Esophagus squamous epithelium (tissue), 5 donors: ENCODE data around the gene ANGEL2. TPM values are rescaled to one million over a fixed set of nuclear protein-coding genes. Genes with fewer than 3 reads are reported as not detected.

Experiments used
- DNase-seq: peaks from one replicate; lab custom pipeline; 2025; lab: John Stamatoyannopoulos, UW
- H3K27ac ChIP-seq, 4 donors: fragments of 200-600 bp; sonication (generic); one replicate each; pipeline ENCODE4 v1.5.1; 2016 to 2019; ENCODE audit warnings: mild to moderate bottlenecking in 1 of 4
- H3K27me3 ChIP-seq, 4 donors: fragments of 200-600 bp; sonication (generic); 1 replicate in 3 of 4; 2 replicates in 1 of 4; pipeline versions ENCODE4 v1.5.1 to v1.6.0; 2017 to 2021; ENCODE audit warnings: antibody characterized with exemption in 1 of 4
- H3K36me3 ChIP-seq, 3 donors: fragments of 200-600 bp; sonication (generic); one replicate each; pipeline ENCODE4 v1.5.1; 2016 to 2019
- H3K4me1 ChIP-seq, 3 donors: fragments of 200-600 bp; sonication (generic); one replicate each; pipeline ENCODE4 v1.5.1; 2017 to 2019
- H3K4me3 ChIP-seq, 4 donors: fragments of 200-600 bp; sonication (generic); 1 replicate in 3 of 4; 2 replicates in 1 of 4; pipeline ENCODE4 v1.5.1; 2016 to 2019; ENCODE audit warnings: mild to moderate bottlenecking in 2 of 4, moderate library complexity in 1 of 4
- H3K9me3 ChIP-seq, 3 donors: fragments of 200-600 bp; sonication (generic); one replicate each; pipeline ENCODE4 v1.5.1; 2016 to 2019
- POLR2A ChIP-seq, 4 donors: fragments of 450-650 bp; IDR thresholded peaks; one replicate each; pipeline ENCODE4 v1.6.1; 2017; ENCODE audit warnings: antibody characterized with exemption in 4 of 4, mild to moderate bottlenecking in 4 of 4, moderate library complexity in 3 of 4
- WGBS, 2 donors: methylation state at CpG; one replicate each; pipeline ENCODE4 v1.1.5; 2018; 5-methylcytosine and 5-hydroxymethylcytosine counted together
- intact Hi-C: fragments of 100-400 bp; cut with DNase I; formaldehyde crosslinking; loops from one replicate; pipeline ENCODE4 v1.15.0; 2022
- total RNA-seq, 4 donors: library from RNA; depleted of rRNA; stranded (reverse); fragments of >200 nt; gene quantifications; one replicate each; pipeline ENCODE4 v1.1.0, GENCODE V29; 2016
- TF ChIP-seq, protein P1 (sequence below), 6 experiments: fragments of 450-650 bp in 4 of 6; fragments of 200-600 bp in 2 of 6; sonication (generic) in 2 of 6; IDR thresholded peaks; one replicate each; pipeline ENCODE4 v1.5.1; 2016 to 2019; ENCODE audit warnings: antibody characterized with exemption in 6 of 6, mild to moderate bottlenecking in 4 of 6, moderate library complexity in 4 of 6
- donor health status: DM: yes; HTN: yes; CAD: no.

The ANGEL2 gene, protein sequence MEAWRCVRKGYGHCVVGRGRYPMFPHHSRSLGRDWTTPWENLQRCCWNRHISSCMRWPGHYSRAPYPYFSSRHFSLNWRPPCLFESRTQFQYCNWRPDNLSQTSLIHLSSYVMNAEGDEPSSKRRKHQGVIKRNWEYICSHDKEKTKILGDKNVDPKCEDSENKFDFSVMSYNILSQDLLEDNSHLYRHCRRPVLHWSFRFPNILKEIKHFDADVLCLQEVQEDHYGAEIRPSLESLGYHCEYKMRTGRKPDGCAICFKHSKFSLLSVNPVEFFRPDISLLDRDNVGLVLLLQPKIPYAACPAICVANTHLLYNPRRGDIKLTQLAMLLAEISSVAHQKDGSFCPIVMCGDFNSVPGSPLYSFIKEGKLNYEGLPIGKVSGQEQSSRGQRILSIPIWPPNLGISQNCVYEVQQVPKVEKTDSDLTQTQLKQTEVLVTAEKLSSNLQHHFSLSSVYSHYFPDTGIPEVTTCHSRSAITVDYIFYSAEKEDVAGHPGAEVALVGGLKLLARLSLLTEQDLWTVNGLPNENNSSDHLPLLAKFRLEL
- total RNA-seq, result 10 to 100 TPM; 15.8 to 48.3 (median 31.3) TPM

DNA sequence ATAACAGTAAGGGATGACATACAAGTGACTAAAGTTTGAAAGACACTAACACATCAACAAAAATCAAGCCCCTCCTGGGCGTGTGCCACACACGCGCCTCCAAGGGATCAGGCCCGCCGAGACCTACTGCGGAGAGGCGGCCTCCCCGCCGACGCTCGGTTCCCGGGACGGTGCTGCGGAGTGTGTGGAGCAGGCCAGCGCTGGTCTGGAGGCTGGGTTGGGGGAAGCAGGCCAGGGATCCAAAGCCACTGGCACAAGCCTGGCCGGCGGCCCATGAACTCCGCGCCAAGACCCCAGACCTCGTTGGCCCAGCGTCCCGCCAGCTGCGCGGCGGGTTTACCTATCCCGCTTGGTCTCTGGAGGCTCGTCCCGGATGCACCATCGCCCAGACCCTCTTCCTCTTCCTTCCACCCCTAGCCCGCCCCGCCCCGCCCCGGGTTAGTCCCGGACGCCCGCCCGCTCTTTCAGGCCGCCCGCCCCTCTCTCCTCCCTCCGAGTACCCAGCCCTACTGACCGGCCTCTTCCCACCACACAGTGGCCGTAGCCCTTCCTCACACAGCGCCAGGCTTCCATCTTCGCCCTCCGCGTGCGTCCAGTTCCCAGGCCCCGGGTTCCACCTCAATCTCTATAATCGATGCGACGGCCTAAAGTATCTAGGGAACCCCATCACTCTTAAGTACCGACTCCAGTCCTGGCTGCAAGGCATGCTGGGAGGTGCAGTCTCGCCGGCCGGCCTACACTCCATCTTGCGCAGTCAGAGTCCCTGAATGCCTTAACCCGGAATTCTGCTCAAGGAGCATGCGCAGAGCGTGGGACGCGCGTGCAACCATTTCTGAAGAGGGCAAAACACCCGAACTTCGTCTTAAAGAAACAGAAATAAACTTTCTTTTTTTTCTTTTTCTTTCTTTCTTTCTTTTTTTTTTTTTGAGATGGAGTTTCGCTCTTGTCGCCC, at the start of gene ANGEL2:
TSS of gene ANGEL2 (minus strand) at position 769 of the 952 bp plus-strand sequence. CDS start at position 573, 196 bp downstream.
- DNase-seq, result peak; percentile 85
- 0 to 1% methylated on average over 33 to 40 of the region's 66 CpGs for WGBS, 2 donors
- Histone ChIP-seq H3K27me3 (no peaks in the 10 kb centered on the region), H3K4me3 (peak within 1 kb of the TSS; percentile 74 to 83 (median 78)), H3K36me3 (peaks cover 0 to 29% (median 0%) of the 10 kb centered on the region in 3 donors), H3K4me1 (peaks cover 0 to 33% (median 10%) of the 10 kb centered on the region in 3 donors), H3K9me3 (no peaks in the 10 kb centered on the region), H3K27ac (peak within 1 kb of the TSS; percentile 86 to 92 (median 91))
- peak in 3 of 4 donors; percentile 39 to 68 (median 61) for TF ChIP-seq POLR2A (IDR thresholded peaks at IDR 0.05)
- TF ChIP-seq, protein P1, sequence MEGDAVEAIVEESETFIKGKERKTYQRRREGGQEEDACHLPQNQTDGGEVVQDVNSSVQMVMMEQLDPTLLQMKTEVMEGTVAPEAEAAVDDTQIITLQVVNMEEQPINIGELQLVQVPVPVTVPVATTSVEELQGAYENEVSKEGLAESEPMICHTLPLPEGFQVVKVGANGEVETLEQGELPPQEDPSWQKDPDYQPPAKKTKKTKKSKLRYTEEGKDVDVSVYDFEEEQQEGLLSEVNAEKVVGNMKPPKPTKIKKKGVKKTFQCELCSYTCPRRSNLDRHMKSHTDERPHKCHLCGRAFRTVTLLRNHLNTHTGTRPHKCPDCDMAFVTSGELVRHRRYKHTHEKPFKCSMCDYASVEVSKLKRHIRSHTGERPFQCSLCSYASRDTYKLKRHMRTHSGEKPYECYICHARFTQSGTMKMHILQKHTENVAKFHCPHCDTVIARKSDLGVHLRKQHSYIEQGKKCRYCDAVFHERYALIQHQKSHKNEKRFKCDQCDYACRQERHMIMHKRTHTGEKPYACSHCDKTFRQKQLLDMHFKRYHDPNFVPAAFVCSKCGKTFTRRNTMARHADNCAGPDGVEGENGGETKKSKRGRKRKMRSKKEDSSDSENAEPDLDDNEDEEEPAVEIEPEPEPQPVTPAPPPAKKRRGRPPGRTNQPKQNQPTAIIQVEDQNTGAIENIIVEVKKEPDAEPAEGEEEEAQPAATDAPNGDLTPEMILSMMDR (IDR thresholded peaks at IDR 0.05), result peak in 1 of 6 experiments; percentile 40
- intact Hi-C loops, result no loop called here

DNA sequence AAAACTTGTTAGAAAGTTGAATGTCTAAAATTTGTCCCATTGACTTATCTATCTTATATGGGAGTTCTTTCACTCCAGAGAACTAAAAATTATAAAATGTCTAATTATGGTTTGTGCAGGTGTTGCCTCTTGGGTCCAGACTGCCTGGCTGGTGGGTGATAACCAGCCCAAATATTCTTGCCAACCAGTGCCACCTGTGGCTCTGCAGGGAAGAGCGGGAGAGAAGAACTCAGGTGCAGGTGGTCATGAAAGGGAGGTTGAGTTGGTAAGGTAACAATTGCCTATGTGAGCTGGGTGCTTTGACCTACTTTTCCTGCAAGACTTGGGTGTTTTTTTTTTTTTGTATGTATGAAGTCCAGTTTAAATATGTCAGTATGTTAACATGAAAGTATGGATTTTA, 45.6 kb upstream of the ANGEL2 start:
- H3K9me3 ChIP-seq, result no peaks in the 10 kb centered on the region
- intact Hi-C loops, result no loop called here
- no peak for DNase-seq
- TF ChIP-seq, protein P1 (IDR thresholded peaks at IDR 0.05), result no peak
- no peak for TF ChIP-seq POLR2A (IDR thresholded peaks at IDR 0.05)
- H3K4me3 ChIP-seq, result no peak overlapping the region
- no peaks in the 10 kb centered on the region for H3K27me3 ChIP-seq
- no peaks in the 10 kb centered on the region for H3K4me1 ChIP-seq
- WGBS, 2 donors, result 92 to 100% methylated on average over 1 of the region's 1 CpG
- H3K36me3 ChIP-seq, result no peaks in the 10 kb centered on the region
- H3K27ac ChIP-seq, result no peak overlapping the region

GRCh38 chr1:213060836-213061235, 45.2 kb upstream of the ANGEL2 start:
- Histone ChIP-seq H3K36me3 (no peaks in the 10 kb centered on the region), H3K27me3 (no peaks in the 10 kb centered on the region), H3K27ac (no peak overlapping the region), H3K4me1 (no peaks in the 10 kb centered on the region), H3K4me3 (no peak overlapping the region), H3K9me3 (no peaks in the 10 kb centered on the region)
- DNase-seq, result no peak
- WGBS, 2 donors, result 93 to 100% methylated on average over 2 of the region's 2 CpGs
- TF ChIP-seq, protein P1 (IDR thresholded peaks at IDR 0.05), result no peak
- no peak for TF ChIP-seq POLR2A (IDR thresholded peaks at IDR 0.05)
- intact Hi-C loops, result no loop called here

DNA sequence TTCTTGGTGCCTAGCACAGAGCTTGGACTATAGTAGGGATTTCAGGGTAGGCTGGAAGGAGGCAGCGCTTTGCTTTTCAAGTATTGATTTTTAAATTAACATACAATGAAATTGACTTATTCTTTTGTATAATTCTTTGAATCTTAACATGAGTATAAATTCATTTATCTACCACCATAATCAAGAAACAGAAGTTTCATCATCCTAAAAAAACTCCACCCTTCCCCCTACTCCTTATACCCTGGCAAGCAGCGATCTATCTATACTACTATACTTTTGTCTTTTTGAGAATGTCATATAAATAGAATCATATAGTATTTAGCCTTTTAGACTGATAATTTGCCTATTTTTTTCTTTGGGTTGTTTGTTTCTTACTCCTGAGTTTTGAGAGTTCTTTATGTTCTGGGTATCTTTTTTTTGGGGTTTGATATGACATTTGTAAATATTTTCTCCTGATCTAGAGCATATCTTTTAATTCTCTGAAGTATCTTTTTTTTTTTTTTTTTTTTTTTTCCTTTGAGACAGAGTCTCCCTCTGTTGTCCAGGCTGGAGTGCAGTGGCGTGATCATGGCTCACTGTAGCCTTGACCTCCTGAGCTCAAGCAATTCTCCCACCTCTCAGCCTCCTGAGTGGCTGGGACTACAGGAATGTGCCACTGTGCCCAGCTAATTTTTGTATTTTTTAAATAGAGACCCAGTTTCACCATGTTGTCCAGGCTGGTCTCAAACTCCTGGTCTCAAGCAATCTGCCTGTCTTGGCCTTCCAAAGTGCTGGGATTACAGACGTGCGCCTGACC, 41.8 kb upstream of the ANGEL2 start:
- TF ChIP-seq, protein P1 (IDR thresholded peaks at IDR 0.05), result no peak
- TF ChIP-seq POLR2A (IDR thresholded peaks at IDR 0.05), result no peak
- Histone ChIP-seq H3K9me3 (no peaks in the 10 kb centered on the region), H3K4me3 (no peak overlapping the region), H3K27me3 (no peaks in the 10 kb centered on the region), H3K4me1 (peaks cover 0 to 5% (median 4%) of the 10 kb centered on the region in 3 donors), H3K36me3 (no peaks in the 10 kb centered on the region), H3K27ac (no peak overlapping the region)
- intact Hi-C loops, result no loop called here
- DNase-seq, result no peak
- 87 to 90% methylated on average over 5 of the region's 5 CpGs for WGBS, 2 donors
